SK-N-MC (cell line): ENCODE results near the gene FCHSD1.

Experiments used
- EZH2 ChIP-seq: fragments of 200-600 bp; sonication (generic); IDR thresholded peaks from one replicate; pipeline ENCODE4 v1.6.1; 2017; ENCODE audit warnings: antibody characterized with exemption
- FOXP2 ChIP-seq: optimal IDR thresholded peaks from 2 replicates; pipeline ENCODE3; 2011; ENCODE audit warnings: mild to moderate bottlenecking, moderate library complexity; ENCODE audit not compliant: insufficient read depth; ENCODE audit errors: extremely low read length, control extremely low read depth
- POLR2AphosphoS5 ChIP-seq: IDR thresholded peaks from 2 replicates; pipeline ENCODE4 v1.6.1; 2012; ENCODE audit warnings: mild to moderate bottlenecking, low read depth, low read length, borderline replicate concordance

DNA sequence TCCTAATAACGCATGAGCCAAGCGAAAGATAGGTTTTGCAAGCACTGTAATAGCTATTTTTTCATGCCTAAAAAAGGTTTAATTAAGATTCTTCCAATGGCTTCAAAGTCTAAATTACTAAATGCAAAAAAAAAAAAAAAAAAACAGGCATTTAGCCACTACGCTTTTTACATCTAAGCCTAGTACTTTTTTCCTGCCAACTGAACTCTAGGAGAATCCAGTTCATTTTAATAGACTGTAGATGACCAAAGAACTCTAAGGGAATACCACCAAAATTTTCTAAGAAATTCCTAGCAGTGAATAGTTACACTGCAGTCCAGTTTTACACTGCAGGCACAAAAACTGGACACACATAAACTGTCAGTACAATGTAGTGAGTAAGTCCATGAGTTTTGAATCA, 42.2 kb downstream of the FCHSD1 start:
- TF ChIP-seq POLR2AphosphoS5 (no peak), EZH2 (no peak), FOXP2 (no peak)
